CD8-positive, alpha-beta memory T cell (primary cell): ENCODE measurements around the gene COL24A1. TPM values are rescaled to one million over a fixed set of nuclear protein-coding genes. Genes with fewer than 3 reads are reported as not detected.

Source experiments
- CTCF ChIA-PET: fragments of 350-600 bp; sonication (Branson Sonifier 250); formaldehyde crosslinking; loops from one replicate; lab custom pipeline; 2021; ENCODE audit warnings: antibody characterized with exemption; lab: Charles Lee
- POLR2A ChIA-PET: fragments of 350-600 bp; sonication (Branson Sonifier 250); formaldehyde crosslinking; loops from one replicate; lab custom pipeline; 2021; ENCODE audit warnings: antibody characterized with exemption; lab: Charles Lee
- DNase-seq, 5 donors: peaks; one replicate each; pipeline versions ENCODE4 v3.0.0 to v3.0.0-alpha.2; 2020 to 2022; ENCODE audit warnings: mixed read lengths in 1 of 5
- H3K27ac ChIP-seq: one replicate; pipeline ENCODE4 v1.7.0; 2013; ENCODE audit warnings: low read depth, mild to moderate bottlenecking, low read length, moderate library complexity
- H3K27me3 ChIP-seq: 2 replicates; pipeline ENCODE4 v1.7.0; 2013; ENCODE audit warnings: low read length, mild to moderate bottlenecking; ENCODE audit not compliant: insufficient read depth, poor library complexity, severe bottlenecking
- H3K36me3 ChIP-seq: 2 replicates; pipeline ENCODE4 v1.7.0; 2013; ENCODE audit warnings: mild to moderate bottlenecking, low read length, moderate library complexity; ENCODE audit not compliant: insufficient read depth
- H3K4me1 ChIP-seq: 2 replicates; pipeline ENCODE4 v1.7.0; 2013; ENCODE audit warnings: mild to moderate bottlenecking, low read length, moderate library complexity; ENCODE audit not compliant: insufficient read depth
- H3K4me3 ChIP-seq: 2 replicates; pipeline ENCODE4 v1.7.0; 2013; ENCODE audit warnings: mild to moderate bottlenecking, low read length
- H3K9me3 ChIP-seq: 2 replicates; pipeline ENCODE4 v1.7.0; 2013; ENCODE audit warnings: mild to moderate bottlenecking, low read length
- H3K27ac Mint-ChIP-seq, 8 donors: one replicate each; pipeline ENCODE4 v1.8.0; 2020 to 2021; ENCODE audit warnings: mixed read lengths in 8 of 8, mild to moderate bottlenecking in 6 of 8, inconsistent platforms in 3 of 8, moderate library complexity in 3 of 8
- H3K27me3 Mint-ChIP-seq, 2 donors: one replicate each; pipeline ENCODE4 v1.8.0; 2020 to 2021; ENCODE audit warnings: mixed read lengths in 2 of 2, mild to moderate bottlenecking in 1 of 2, moderate library complexity in 1 of 2
- H3K36me3 Mint-ChIP-seq, 3 donors: one replicate each; pipeline ENCODE4 v1.8.0; 2020 to 2021; ENCODE audit warnings: mixed read lengths in 3 of 3, inconsistent platforms in 1 of 3, mild to moderate bottlenecking in 1 of 3
- H3K4me1 Mint-ChIP-seq, 3 donors: one replicate each; pipeline ENCODE4 v1.8.0; 2020 to 2021; ENCODE audit warnings: mixed read lengths in 3 of 3, inconsistent platforms in 1 of 3, mild to moderate bottlenecking in 1 of 3
- H3K4me3 Mint-ChIP-seq, 7 donors: one replicate each; pipeline ENCODE4 v1.8.0; 2020 to 2021; ENCODE audit warnings: mixed read lengths in 7 of 7, mild to moderate bottlenecking in 6 of 7, moderate library complexity in 4 of 7, inconsistent platforms in 2 of 7
- H3K9me3 Mint-ChIP-seq, 5 donors: one replicate each; pipeline ENCODE4 v1.8.0; 2020 to 2022; ENCODE audit warnings: mixed read lengths in 5 of 5, mild to moderate bottlenecking in 3 of 5, moderate library complexity in 2 of 5, inconsistent platforms in 1 of 5
- polyA plus RNA-seq: library from polyadenylated mRNA; unstranded; fragments of 300-500 nt; fragmentation: Illumina TruSeq; gene quantifications from one replicate; pipeline ENCODE4 v1.2.3, GENCODE V29; 2021
- total RNA-seq, 2 experiments: library from RNA; stranded (reverse); gene quantifications; one replicate each; pipeline ENCODE4 v1.2.3, GENCODE V29; 2021

The COL24A1 gene
- total and polyA plus RNA-seq, 3 experiments from 2014 or later: not detected

GRCh38 chr1:85935234-85935633, 221.3 kb downstream of the COL24A1 start:
- Mint-ChIP-seq H3K27me3 (no peaks in the 10 kb centered on the region), H3K27ac (no peak overlapping the region), H3K4me3 (no peak overlapping the region), H3K4me1 (no peaks in the 10 kb centered on the region), H3K9me3 (peaks cover 0 to 3% (median 0%) of the 10 kb centered on the region in 5 donors), H3K36me3 (no peaks in the 10 kb centered on the region)
- ChIA-PET POLR2A (no interaction called here), CTCF (no interaction called here)
- DNase-seq: no peak
- Histone ChIP-seq H3K36me3 (no peaks in the 10 kb centered on the region), H3K27ac (no peak overlapping the region), H3K9me3 (no peaks in the 10 kb centered on the region), H3K27me3 (no peaks in the 10 kb centered on the region), H3K4me3 (no peak overlapping the region), H3K4me1 (no peaks in the 10 kb centered on the region)

- Histone ChIP-seq H3K27ac (no peak overlapping the region), H3K36me3 (no peaks in the 10 kb centered on the region), H3K4me3 (no peak overlapping the region), H3K27me3 (no peaks in the 10 kb centered on the region), H3K9me3 (no peaks in the 10 kb centered on the region), H3K4me1 (no peaks in the 10 kb centered on the region)
- Mint-ChIP-seq H3K36me3 (no peaks in the 10 kb centered on the region), H3K9me3 (peaks cover 0 to 3% (median 0%) of the 10 kb centered on the region in 5 donors), H3K27me3 (no peaks in the 10 kb centered on the region), H3K4me1 (no peaks in the 10 kb centered on the region), H3K4me3 (no peak overlapping the region), H3K27ac (no peak overlapping the region)
- ChIA-PET POLR2A (no interaction called here), CTCF (no interaction called here)
- no peak for DNase-seq
These were observed 222.1 kb downstream of the COL24A1 start for GRCh38 chr1:85934516-85934915.

GRCh38 chr1:85933961-85934360, 222.6 kb downstream of the COL24A1 start:
- CTCF ChIA-PET: no interaction called here
- H3K27ac Mint-ChIP-seq: no peak overlapping the region
- H3K4me1 ChIP-seq: no peaks in the 10 kb centered on the region
- POLR2A ChIA-PET: no interaction called here
- no peaks in the 10 kb centered on the region for H3K36me3 Mint-ChIP-seq
- H3K27me3 ChIP-seq: no peaks in the 10 kb centered on the region
- no peak for DNase-seq
- H3K27ac ChIP-seq: no peak overlapping the region
- no peaks in the 10 kb centered on the region for H3K9me3 ChIP-seq
- no peaks in the 10 kb centered on the region for H3K36me3 ChIP-seq
- H3K4me3 Mint-ChIP-seq: no peak overlapping the region
- no peaks in the 10 kb centered on the region for H3K27me3 Mint-ChIP-seq
- H3K4me1 Mint-ChIP-seq: no peaks in the 10 kb centered on the region
- no peak overlapping the region for H3K4me3 ChIP-seq
- H3K9me3 Mint-ChIP-seq: peaks cover 0 to 3% (median 0%) of the 10 kb centered on the region in 5 donors

- H3K36me3 Mint-ChIP-seq: no peaks in the 10 kb centered on the region
- Histone ChIP-seq H3K4me3 (no peak overlapping the region), H3K9me3 (no peaks in the 10 kb centered on the region), H3K4me1 (no peaks in the 10 kb centered on the region), H3K36me3 (no peaks in the 10 kb centered on the region), H3K27ac (no peak overlapping the region), H3K27me3 (no peaks in the 10 kb centered on the region)
- H3K27ac Mint-ChIP-seq: no peak overlapping the region
- ChIA-PET CTCF (no interaction called here), POLR2A (no interaction called here)
- DNase-seq: no peak
- H3K27me3 Mint-ChIP-seq: peaks cover 0 to 2% of the 10 kb centered on the region in 2 donors
- H3K9me3 Mint-ChIP-seq: no peaks in the 10 kb centered on the region
- no peak overlapping the region for H3K4me3 Mint-ChIP-seq
- H3K4me1 Mint-ChIP-seq: no peaks in the 10 kb centered on the region
These were observed 244.8 kb downstream of the COL24A1 start for GRCh38 chr1:85911742-85912141.

- ChIA-PET POLR2A (no interaction called here), CTCF (no interaction called here)
- Histone ChIP-seq H3K36me3 (no peaks in the 10 kb centered on the region), H3K4me1 (no peaks in the 10 kb centered on the region), H3K9me3 (no peaks in the 10 kb centered on the region), H3K27ac (no peak overlapping the region), H3K27me3 (no peaks in the 10 kb centered on the region), H3K4me3 (no peak overlapping the region)
- Mint-ChIP-seq H3K4me1 (no peaks in the 10 kb centered on the region), H3K4me3 (no peak overlapping the region), H3K27me3 (no peaks in the 10 kb centered on the region), H3K27ac (no peak overlapping the region), H3K9me3 (peaks cover 0 to 7% (median 5%) of the 10 kb centered on the region in 5 donors), H3K36me3 (no peaks in the 10 kb centered on the region)
- DNase-seq: no peak
These were observed 255.7 kb downstream of the COL24A1 start for GRCh38 chr1:85900921-85901320.

GRCh38 chr1:85898861-85899260, 257.7 kb downstream of the COL24A1 start:
- ChIA-PET CTCF (no interaction called here), POLR2A (no interaction called here)
- Mint-ChIP-seq H3K27me3 (no peaks in the 10 kb centered on the region), H3K27ac (no peak overlapping the region), H3K4me3 (no peak overlapping the region), H3K36me3 (no peaks in the 10 kb centered on the region), H3K9me3 (peaks cover 0 to 7% (median 3%) of the 10 kb centered on the region in 5 donors), H3K4me1 (no peaks in the 10 kb centered on the region)
- Histone ChIP-seq H3K27ac (no peak overlapping the region), H3K27me3 (no peaks in the 10 kb centered on the region), H3K4me1 (no peaks in the 10 kb centered on the region), H3K36me3 (no peaks in the 10 kb centered on the region), H3K9me3 (no peaks in the 10 kb centered on the region), H3K4me3 (no peak overlapping the region)
- DNase-seq: no peak

- Mint-ChIP-seq H3K4me1 (no peaks in the 10 kb centered on the region), H3K9me3 (peaks cover 0 to 6% (median 3%) of the 10 kb centered on the region in 5 donors), H3K36me3 (no peaks in the 10 kb centered on the region), H3K27ac (no peak overlapping the region), H3K4me3 (no peak overlapping the region), H3K27me3 (no peaks in the 10 kb centered on the region)
- H3K27ac ChIP-seq: no peak overlapping the region
- no peak overlapping the region for H3K4me3 ChIP-seq
- CTCF ChIA-PET: no interaction called here
- POLR2A ChIA-PET: no interaction called here
- no peaks in the 10 kb centered on the region for H3K9me3 ChIP-seq
- H3K4me1 ChIP-seq: no peaks in the 10 kb centered on the region
- H3K36me3 ChIP-seq: no peaks in the 10 kb centered on the region
- no peak for DNase-seq
- H3K27me3 ChIP-seq: no peaks in the 10 kb centered on the region
These were observed 261.9 kb downstream of the COL24A1 start for GRCh38 chr1:85894651-85895050.

- CTCF ChIA-PET: no interaction called here
- H3K27ac ChIP-seq: no peak overlapping the region
- H3K36me3 ChIP-seq: no peaks in the 10 kb centered on the region
- no peaks in the 10 kb centered on the region for H3K9me3 ChIP-seq
- no peak for DNase-seq
- H3K4me1 Mint-ChIP-seq: no peaks in the 10 kb centered on the region
- H3K27me3 Mint-ChIP-seq: no peaks in the 10 kb centered on the region
- no peak overlapping the region for H3K4me3 ChIP-seq
- H3K9me3 Mint-ChIP-seq: peaks cover 0 to 3% (median 0%) of the 10 kb centered on the region in 5 donors
- no peak overlapping the region for H3K27ac Mint-ChIP-seq
- no peaks in the 10 kb centered on the region for H3K4me1 ChIP-seq
- no peaks in the 10 kb centered on the region for H3K36me3 Mint-ChIP-seq
- no peak overlapping the region for H3K4me3 Mint-ChIP-seq
- POLR2A ChIA-PET: no interaction called here
- no peaks in the 10 kb centered on the region for H3K27me3 ChIP-seq
These were observed 264.2 kb downstream of the COL24A1 start for GRCh38 chr1:85892366-85892765.

GRCh38 chr1:85889870-85890269, 266.7 kb downstream of the COL24A1 start:
- Histone ChIP-seq H3K9me3 (no peaks in the 10 kb centered on the region), H3K27ac (no peak overlapping the region), H3K27me3 (no peaks in the 10 kb centered on the region), H3K4me1 (no peaks in the 10 kb centered on the region), H3K36me3 (no peaks in the 10 kb centered on the region), H3K4me3 (no peak overlapping the region)
- ChIA-PET CTCF (no interaction called here), POLR2A (no interaction called here)
- Mint-ChIP-seq H3K27me3 (no peaks in the 10 kb centered on the region), H3K4me1 (no peaks in the 10 kb centered on the region), H3K9me3 (peaks cover 0 to 3% (median 2%) of the 10 kb centered on the region in 5 donors), H3K27ac (no peak overlapping the region), H3K4me3 (no peak overlapping the region), H3K36me3 (no peaks in the 10 kb centered on the region)
- DNase-seq: no peak
